Measurements from ENCODE around the gene STXBP1.

The STXBP1 gene

GRCh38 chr9:127723013-127723412, 110.9 kb downstream of the STXBP1 start:
- DNase-seq (ENCODE audit: low read depth), result no peak
- no peak overlapping the region for H3K4me3 ChIP-seq (replicated peaks; ENCODE audit: low read depth, low read length)
- TF ChIP-seq, protein P1, sequence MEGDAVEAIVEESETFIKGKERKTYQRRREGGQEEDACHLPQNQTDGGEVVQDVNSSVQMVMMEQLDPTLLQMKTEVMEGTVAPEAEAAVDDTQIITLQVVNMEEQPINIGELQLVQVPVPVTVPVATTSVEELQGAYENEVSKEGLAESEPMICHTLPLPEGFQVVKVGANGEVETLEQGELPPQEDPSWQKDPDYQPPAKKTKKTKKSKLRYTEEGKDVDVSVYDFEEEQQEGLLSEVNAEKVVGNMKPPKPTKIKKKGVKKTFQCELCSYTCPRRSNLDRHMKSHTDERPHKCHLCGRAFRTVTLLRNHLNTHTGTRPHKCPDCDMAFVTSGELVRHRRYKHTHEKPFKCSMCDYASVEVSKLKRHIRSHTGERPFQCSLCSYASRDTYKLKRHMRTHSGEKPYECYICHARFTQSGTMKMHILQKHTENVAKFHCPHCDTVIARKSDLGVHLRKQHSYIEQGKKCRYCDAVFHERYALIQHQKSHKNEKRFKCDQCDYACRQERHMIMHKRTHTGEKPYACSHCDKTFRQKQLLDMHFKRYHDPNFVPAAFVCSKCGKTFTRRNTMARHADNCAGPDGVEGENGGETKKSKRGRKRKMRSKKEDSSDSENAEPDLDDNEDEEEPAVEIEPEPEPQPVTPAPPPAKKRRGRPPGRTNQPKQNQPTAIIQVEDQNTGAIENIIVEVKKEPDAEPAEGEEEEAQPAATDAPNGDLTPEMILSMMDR (IDR thresholded peaks at IDR 0.05; ENCODE audit: low read length, missing control alignments), result no peak

DNA sequence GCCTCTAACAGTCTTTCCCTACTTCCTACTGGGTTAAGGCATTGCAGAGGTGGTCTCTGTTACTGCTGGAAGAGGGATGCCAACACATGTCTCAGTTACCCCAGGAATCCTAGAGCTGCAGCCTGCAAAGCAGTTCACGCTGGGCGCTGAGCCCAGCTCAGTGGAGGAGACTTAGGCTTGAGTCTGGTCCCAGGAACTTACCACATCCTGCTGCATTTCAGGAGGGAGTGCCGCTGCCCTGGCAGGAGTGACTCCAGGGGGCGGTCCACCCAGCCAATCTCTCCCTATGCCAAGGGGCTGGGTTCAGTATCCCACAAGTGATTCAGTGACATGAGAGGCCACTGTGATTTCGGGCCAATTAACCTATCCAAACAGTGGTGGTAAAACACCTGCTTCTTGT, 111.4 kb downstream of the STXBP1 start:
- peak; percentile 60 for DNase-seq (ENCODE audit: low read depth)
- H3K4me3 ChIP-seq (replicated peaks; ENCODE audit: low read depth, low read length), result no peak overlapping the region
- TF ChIP-seq, protein P1 (IDR thresholded peaks at IDR 0.05; ENCODE audit: low read length, missing control alignments), result peak; percentile 3

DNA sequence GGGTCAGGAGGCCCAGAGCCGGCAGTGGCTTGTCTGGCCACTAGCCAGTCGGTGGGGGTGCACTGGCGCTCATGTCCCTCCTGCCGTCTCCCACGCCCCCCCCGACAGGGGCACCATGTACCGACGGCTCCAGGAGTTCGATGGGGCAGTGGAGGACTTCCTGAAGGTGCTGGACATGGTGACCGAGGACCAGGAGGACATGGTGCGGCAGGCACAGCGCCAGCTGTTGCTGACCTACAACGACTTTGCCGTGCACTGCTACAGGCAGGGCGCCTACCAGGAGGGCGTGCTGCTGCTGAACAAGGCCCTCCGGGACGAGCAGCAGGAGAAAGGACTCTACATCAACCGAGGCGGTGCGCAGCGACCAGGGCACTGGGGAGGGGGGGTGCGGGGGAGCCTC, 111.9 kb downstream of the STXBP1 start:
- TF ChIP-seq, protein P1 (IDR thresholded peaks at IDR 0.05; ENCODE audit: low read length, missing control alignments), result no peak
- H3K4me3 ChIP-seq (replicated peaks; ENCODE audit: low read depth, low read length), result no peak overlapping the region
- no peak for DNase-seq (ENCODE audit: low read depth)

- TF ChIP-seq, protein P1 (IDR thresholded peaks at IDR 0.05; ENCODE audit: low read length, missing control alignments), result no peak
- H3K4me3 ChIP-seq (replicated peaks; ENCODE audit: low read depth, low read length), result no peak overlapping the region
- DNase-seq (ENCODE audit: low read depth), result no peak
Observed at GRCh38 chr9:127726871-127727270, 114.8 kb downstream of the STXBP1 start.

DNA sequence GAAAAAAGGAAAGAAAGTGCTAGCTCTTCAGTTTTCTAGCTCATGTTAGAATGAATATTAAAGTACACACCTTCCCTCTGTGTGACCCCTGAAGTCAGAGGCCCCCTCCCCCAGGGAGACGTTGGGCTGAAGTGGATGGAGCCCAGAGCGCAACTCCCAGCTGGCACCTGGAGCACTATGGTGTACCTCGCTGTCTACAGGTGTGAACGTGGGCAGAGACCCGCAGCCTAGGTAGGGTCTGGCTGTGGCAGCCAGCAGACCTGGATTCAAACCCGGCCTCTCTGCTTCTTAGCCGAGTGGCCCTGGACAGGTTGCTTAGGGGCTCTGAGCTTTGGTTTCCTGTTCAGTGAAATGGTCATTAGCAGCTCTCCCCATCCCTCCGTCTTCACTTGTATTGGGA, 116.7 kb downstream of the STXBP1 start:
- no peak overlapping the region for H3K4me3 ChIP-seq (replicated peaks; ENCODE audit: low read depth, low read length)
- TF ChIP-seq, protein P1 (IDR thresholded peaks at IDR 0.05; ENCODE audit: low read length, missing control alignments), result no peak
- no peak for DNase-seq (ENCODE audit: low read depth)

- TF ChIP-seq, protein P1 (IDR thresholded peaks at IDR 0.05; ENCODE audit: low read length, missing control alignments), result no peak
- DNase-seq (ENCODE audit: low read depth), result no peak
- no peak overlapping the region for H3K4me3 ChIP-seq (replicated peaks; ENCODE audit: low read depth, low read length)
Observed at GRCh38 chr9:127729522-127730256, 117.6 kb downstream of the STXBP1 start.

- no peak overlapping the region for H3K4me3 ChIP-seq (replicated peaks; ENCODE audit: low read depth, low read length)
- DNase-seq (ENCODE audit: low read depth), result no peak
- TF ChIP-seq, protein P1 (IDR thresholded peaks at IDR 0.05; ENCODE audit: low read length, missing control alignments), result no peak
Observed at GRCh38 chr9:127730262-127730661, 118.2 kb downstream of the STXBP1 start.

All from fibroblast of pulmonary artery (primary cell).